SK-N-MC (cell line): ENCODE data around the gene LINGO4.

Source experiments
- EZH2 ChIP-seq: fragments of 200-600 bp; sonication (generic); IDR thresholded peaks from one replicate; pipeline ENCODE4 v1.6.1; 2017; ENCODE audit warnings: antibody characterized with exemption
- POLR2AphosphoS5 ChIP-seq: IDR thresholded peaks from 2 replicates; pipeline ENCODE4 v1.6.1; 2012; ENCODE audit warnings: mild to moderate bottlenecking, low read depth, low read length, borderline replicate concordance

DNA sequence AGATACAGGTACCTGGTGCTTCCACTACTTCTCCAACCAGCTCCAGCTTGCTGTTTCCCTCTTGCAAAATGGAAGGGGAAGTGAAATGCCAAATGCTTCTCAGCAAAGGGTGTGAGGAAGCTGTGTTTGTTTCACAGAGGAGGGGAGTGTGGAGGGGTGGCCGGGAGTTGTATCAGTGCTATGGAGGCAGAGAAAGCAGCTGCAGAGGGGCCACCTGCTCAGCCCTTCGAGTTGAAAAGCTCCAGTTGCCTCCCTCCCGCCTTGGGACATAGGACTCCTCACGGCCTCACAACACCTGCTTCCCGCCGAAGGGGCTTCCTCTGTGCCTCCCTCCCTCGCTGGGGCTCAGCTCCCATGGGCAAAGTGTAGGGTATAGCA, 12.1 kb upstream of the LINGO4 start:
- no peak for TF ChIP-seq EZH2
- no peak for TF ChIP-seq POLR2AphosphoS5
